Fibroblast of mammary gland (primary cell): ENCODE results near the gene PLLP.
A peak's percentile ranks its signal among the peaks of the same experiment; 100 is the strongest.

Source experiments
- DNase-seq: peaks from one replicate; pipeline ENCODE4 v3.0.0-alpha.2; 2010; ENCODE audit warnings: low read depth
- H3K4me3 ChIP-seq: 2 replicates; pipeline ENCODE4 v1.5.1; 2011; ENCODE audit warnings: low read depth, mild to moderate bottlenecking, low read length, moderate library complexity; ENCODE audit not compliant: control insufficient read depth
- CTCF ChIP-seq: conservative IDR thresholded peaks from 2 replicates; pipeline ENCODE4 v1.5.1; 2011; ENCODE audit warnings: low read depth, low read length, inconsistent platforms; ENCODE audit not compliant: control insufficient read depth, insufficient read depth

Gene PLLP

GRCh38 chr16:57303910-57304168, 19.4 kb upstream of the PLLP start:
- no peak for TF ChIP-seq CTCF
- no peak overlapping the region for H3K4me3 ChIP-seq
- no peak for DNase-seq

- TF ChIP-seq CTCF = no peak
- DNase-seq = no peak
- H3K4me3 ChIP-seq = no peak overlapping the region
These were observed 18.8 kb upstream of the PLLP start for GRCh38 chr16:57303021-57303909.

- peak overlapping the region; percentile 51 for H3K4me3 ChIP-seq
- peak; percentile 36 for DNase-seq
- no peak for TF ChIP-seq CTCF
These were observed 16.8 kb upstream of the PLLP start for GRCh38 chr16:57301126-57301817.

- peak; percentile 99 for TF ChIP-seq CTCF
- peak; percentile 98 for DNase-seq
- peak overlapping the region; percentile 74 for H3K4me3 ChIP-seq
These were observed 16.1 kb upstream of the PLLP start for GRCh38 chr16:57300387-57301125.

GRCh38 chr16:57299719-57300386, 15.4 kb upstream of the PLLP start:
- TF ChIP-seq CTCF = no peak
- peak overlapping the region; percentile 74 for H3K4me3 ChIP-seq
- DNase-seq = peak; percentile 97

- DNase-seq = peak; percentile 78
- peak overlapping the region; percentile 74 for H3K4me3 ChIP-seq
- TF ChIP-seq CTCF = peak; percentile 21
These were observed 14.7 kb upstream of the PLLP start for GRCh38 chr16:57299009-57299718.
